Endothelial cell of umbilical vein (primary cell): Measurements from ENCODE around the gene PIBF1. TPM values are rescaled to one million over a fixed set of nuclear protein-coding genes. Genes with fewer than 3 reads are reported as not detected.

Experiments used
- BruUV-seq: library from RNA; stranded (reverse); fragments of 400-500 nt; replicated peaks from 2 replicates; lab custom pipeline; 2021; lab: Mats Ljungman, UMichigan
- CTCF ChIA-PET: fragments of 300-600, 350-600 bp; sonication (Branson Sonifier 250); formaldehyde crosslinking; loops from one replicate; lab custom pipeline; 2021; ENCODE audit warnings: antibody characterized with exemption, inconsistent platforms; lab: Charles Lee
- POLR2A ChIA-PET: fragments of 300-600, 350-600 bp; sonication (Branson Sonifier 250); formaldehyde crosslinking; loops from one replicate; lab custom pipeline; 2021; ENCODE audit warnings: antibody characterized with exemption, inconsistent platforms; lab: Charles Lee
- DNase-seq: peaks from one replicate; pipeline ENCODE4 v3.0.0-alpha.2; 2011; ENCODE audit warnings: low read depth, low spot score
- FAIRE-seq: peaks from 2 replicates; lab custom pipeline; 2011; peaks lifted over from hg19 to GRCh38; lab: Jason Lieb, UNC
- H2AFZ ChIP-seq: 2 replicates; pipeline ENCODE4 v1.6.0; 2012; ENCODE audit warnings: low read depth, low read length, control low read depth, inconsistent platforms
- H3K27ac ChIP-seq: 2 replicates; pipeline ENCODE4 v1.5.1; 2011; ENCODE audit warnings: low read depth, mild to moderate bottlenecking, control low read depth, low read length, moderate library complexity; ENCODE audit not compliant: insufficient read depth
- H3K27me3 ChIP-seq, 2 experiments: 2 replicates each; pipeline versions ENCODE4 v1.6.0 to v1.6.1; 2011; ENCODE audit warnings: low read length in 2 of 2, mixed read lengths in 1 of 2; ENCODE audit not compliant: control insufficient read depth in 2 of 2, insufficient read depth in 2 of 2
- H3K36me3 ChIP-seq, 2 experiments: 2 replicates in 1 of 2; 3 replicates in 1 of 2; pipeline ENCODE4 v1.5.1; 2011; ENCODE audit warnings: low read length in 2 of 2, mild to moderate bottlenecking in 1 of 2, moderate library complexity in 1 of 2; ENCODE audit not compliant: control insufficient read depth in 2 of 2, insufficient read depth in 2 of 2; ENCODE audit errors: extremely low read depth in 1 of 2
- H3K4me1 ChIP-seq: 3 replicates; pipeline ENCODE4 v1.5.1; 2011; ENCODE audit warnings: mild to moderate bottlenecking, low read length; ENCODE audit not compliant: control insufficient read depth, insufficient read depth; ENCODE audit errors: extremely low read depth
- H3K4me2 ChIP-seq: 2 replicates; pipeline ENCODE4 v1.6.1; 2011; ENCODE audit warnings: low read length, control low read depth, mixed read lengths; ENCODE audit not compliant: insufficient read depth
- H3K4me3 ChIP-seq, 3 experiments: fragments of 200-600 bp in 1 of 3; sonication (generic), shearing (Covaris generic) in 1 of 3; replicated peaks in 1 of 3; 2 replicates each; pipeline ENCODE4 v1.5.1; 2011 to 2016; ENCODE audit warnings: control low read depth in 3 of 3, low read length in 3 of 3, mild to moderate bottlenecking in 2 of 3, inconsistent platforms in 1 of 3, low read depth in 1 of 3, moderate library complexity in 1 of 3; ENCODE audit not compliant: insufficient read depth in 1 of 3
- H3K79me2 ChIP-seq: 2 replicates; pipeline ENCODE4 v1.6.0; 2012; ENCODE audit warnings: low read length, inconsistent platforms; ENCODE audit not compliant: control insufficient read depth, insufficient read depth
- H3K9ac ChIP-seq: replicated peaks from 2 replicates; pipeline ENCODE3; 2011; ENCODE audit warnings: low read length, control low read depth; ENCODE audit not compliant: insufficient read depth; ENCODE audit errors: extremely low read depth
- H3K9me1 ChIP-seq: replicated peaks from 3 replicates; pipeline ENCODE4 v1.6.0; 2011; ENCODE audit warnings: mild to moderate bottlenecking, low read length; ENCODE audit not compliant: control insufficient read depth, insufficient read depth; ENCODE audit errors: extremely low read depth
- H3K9me3 ChIP-seq: replicated peaks from 2 replicates; pipeline ENCODE4 v1.5.1; 2012; ENCODE audit warnings: low read length, inconsistent platforms; ENCODE audit not compliant: control insufficient read depth, insufficient read depth
- H4K20me1 ChIP-seq: replicated peaks from 2 replicates; pipeline ENCODE3; 2011; ENCODE audit warnings: mild to moderate bottlenecking, low read length; ENCODE audit not compliant: control insufficient read depth, insufficient read depth; ENCODE audit errors: extremely low read depth
- EZH2 ChIP-seq: IDR thresholded peaks from 2 replicates; pipeline ENCODE4 v1.6.1; 2012; ENCODE audit warnings: borderline replicate concordance, low read depth, mild to moderate bottlenecking, moderate library complexity, low read length, inconsistent platforms; ENCODE audit not compliant: severe bottlenecking
- FOS ChIP-seq: IDR thresholded peaks from 2 replicates; pipeline ENCODE4 v1.6.1; 2011; ENCODE audit warnings: mild to moderate bottlenecking, low read length, moderate library complexity, borderline replicate concordance; ENCODE audit not compliant: insufficient read depth
- GATA2 ChIP-seq: IDR thresholded peaks from 2 replicates; pipeline ENCODE4 v1.7.0; 2011; ENCODE audit warnings: low read depth, mild to moderate bottlenecking, moderate library complexity, mixed read lengths, low read length; ENCODE audit not compliant: insufficient read length, insufficient read depth
- JUN ChIP-seq: IDR thresholded peaks from 2 replicates; pipeline ENCODE4 v1.6.1; 2011; ENCODE audit warnings: borderline replicate concordance, low read depth; ENCODE audit not compliant: insufficient read length, insufficient read depth
- MYC ChIP-seq: IDR thresholded peaks from one replicate; pipeline ENCODE4 v1.6.1; 2011; ENCODE audit warnings: mild to moderate bottlenecking, low read depth, low read length
- POLR2A ChIP-seq: IDR thresholded peaks from 2 replicates; pipeline ENCODE4 v1.6.1; 2012; ENCODE audit warnings: low read depth, mild to moderate bottlenecking, control low read depth, low read length
- POLR2AphosphoS5 ChIP-seq: IDR thresholded peaks from 2 replicates; pipeline ENCODE4 v1.6.1; 2012; ENCODE audit warnings: low read depth, mild to moderate bottlenecking, control low read depth, low read length, moderate library complexity; ENCODE audit not compliant: insufficient read depth
- dilution Hi-C: fragments of 300-500 bp; cut with MboI; formaldehyde crosslinking; loops from one replicate; pipeline ENCODE4 v1.15.0; 2019; ENCODE audit warnings: low sequenced_read_pairs; ENCODE audit not compliant: extremely low pct_ligation_motif_present
- intact Hi-C: fragments of 100-400 bp; cut with micrococcal nuclease; formaldehyde crosslinking; loops from one replicate; pipeline ENCODE4 v1.10.0; 2022
- polyA plus RNA-seq, 4 experiments: library from polyadenylated mRNA; depleted of rRNA in 3 of 4; stranded (reverse) in 3 of 4; unstranded in 1 of 4; fragments of >200 nt; gene quantifications; 2 replicates each; pipeline versions ENCODE4 v1.2.1 to v1.2.3, GENCODE V29; 2011 to 2012; ENCODE audit warnings: missing spikeins in 1 of 4
- total RNA-seq: library from RNA; stranded (reverse); gene quantifications from 2 replicates; pipeline ENCODE4 v1.2.3, GENCODE V29; 2021
- TF ChIP-seq, protein P1 (sequence below), 2 donors: IDR thresholded peaks; 1 replicate in 1 of 2; 2 replicates in 1 of 2; pipeline ENCODE4 v1.5.1; 2011; ENCODE audit warnings: low read length in 2 of 2, mild to moderate bottlenecking in 2 of 2, moderate library complexity in 2 of 2, control low read depth in 1 of 2, inconsistent platforms in 1 of 2, low read depth in 1 of 2; ENCODE audit not compliant: insufficient read depth in 1 of 2; ENCODE audit errors: extremely low read depth in 1 of 2
- TF ChIP-seq, protein P2 (sequence below): IDR thresholded peaks from 2 replicates; pipeline ENCODE4 v1.6.1; 2011; ENCODE audit not compliant: insufficient read depth, insufficient read length

The PIBF1 gene
- total and polyA plus RNA-seq, 2 donors (not counting 3 experiments of a cell fraction or from before 2014, with no cell fraction given): 1.4 to 18.4 TPM

DNA sequence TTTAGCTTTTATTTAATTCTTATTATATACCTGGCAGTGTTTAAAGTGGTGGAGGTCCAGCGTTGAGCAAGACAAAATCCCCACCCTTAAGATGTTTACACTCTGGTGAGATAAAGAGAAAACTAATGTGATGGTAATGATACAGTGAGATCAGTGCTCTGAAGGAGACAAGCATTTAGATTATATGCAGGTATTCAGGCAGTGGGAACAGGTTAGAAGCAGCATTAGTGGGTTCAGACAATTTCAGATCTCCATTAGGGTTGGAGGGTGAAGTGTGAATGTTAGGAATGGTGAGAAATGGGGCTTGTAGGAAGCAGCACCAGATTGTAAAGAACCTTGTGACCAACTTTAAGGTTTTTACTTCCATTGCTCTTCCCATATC, 39.0 kb downstream of the PIBF1 start:
- Histone ChIP-seq H3K4me1 (no peaks in the 10 kb centered on the region), H3K36me3 (peaks cover 0 to 2% of the 10 kb centered on the region in 2 experiments), H3K79me2 (no peaks in the 10 kb centered on the region), H3K4me2 (no peak overlapping the region), H4K20me1 (no peaks in the 10 kb centered on the region), H3K9me1 (no peaks in the 10 kb centered on the region), H3K9me3 (no peaks in the 10 kb centered on the region), H2AFZ (no peak overlapping the region), H3K9ac (no peak overlapping the region), H3K27ac (no peak overlapping the region), H3K4me3 (no peak overlapping the region), H3K27me3 (no peaks in the 10 kb centered on the region)
- DNase-seq: no peak
- POLR2A ChIA-PET: no interaction called here
- intact Hi-C loops (no loop called here), dilution Hi-C loops (no loop called here)
- CTCF ChIA-PET: interaction anchor here (0.7 kb wide), 1 partner anchor 12 kb away, joined by 3 read pairs; no protein-coding TSS in a partner anchor
- FAIRE-seq: peak; percentile 21
- TF ChIP-seq MYC (no peak), FOS (no peak), GATA2 (no peak), POLR2A (no peak), EZH2 (no peak), POLR2AphosphoS5 (no peak), JUN (no peak)
- TF ChIP-seq, protein P1, sequence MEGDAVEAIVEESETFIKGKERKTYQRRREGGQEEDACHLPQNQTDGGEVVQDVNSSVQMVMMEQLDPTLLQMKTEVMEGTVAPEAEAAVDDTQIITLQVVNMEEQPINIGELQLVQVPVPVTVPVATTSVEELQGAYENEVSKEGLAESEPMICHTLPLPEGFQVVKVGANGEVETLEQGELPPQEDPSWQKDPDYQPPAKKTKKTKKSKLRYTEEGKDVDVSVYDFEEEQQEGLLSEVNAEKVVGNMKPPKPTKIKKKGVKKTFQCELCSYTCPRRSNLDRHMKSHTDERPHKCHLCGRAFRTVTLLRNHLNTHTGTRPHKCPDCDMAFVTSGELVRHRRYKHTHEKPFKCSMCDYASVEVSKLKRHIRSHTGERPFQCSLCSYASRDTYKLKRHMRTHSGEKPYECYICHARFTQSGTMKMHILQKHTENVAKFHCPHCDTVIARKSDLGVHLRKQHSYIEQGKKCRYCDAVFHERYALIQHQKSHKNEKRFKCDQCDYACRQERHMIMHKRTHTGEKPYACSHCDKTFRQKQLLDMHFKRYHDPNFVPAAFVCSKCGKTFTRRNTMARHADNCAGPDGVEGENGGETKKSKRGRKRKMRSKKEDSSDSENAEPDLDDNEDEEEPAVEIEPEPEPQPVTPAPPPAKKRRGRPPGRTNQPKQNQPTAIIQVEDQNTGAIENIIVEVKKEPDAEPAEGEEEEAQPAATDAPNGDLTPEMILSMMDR (IDR thresholded peaks at IDR 0.05; ENCODE audit: extremely low read depth in 1 of 2, insufficient read depth in 1 of 2, low read depth in 1 of 2, low read length in 2 of 2): no peak
- TF ChIP-seq, protein P2, sequence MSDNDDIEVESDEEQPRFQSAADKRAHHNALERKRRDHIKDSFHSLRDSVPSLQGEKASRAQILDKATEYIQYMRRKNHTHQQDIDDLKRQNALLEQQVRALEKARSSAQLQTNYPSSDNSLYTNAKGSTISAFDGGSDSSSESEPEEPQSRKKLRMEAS: no peak
- no TSS peak for BruUV-seq
